GM12872 (cell line): Measurements from ENCODE around the gene DCAF10.
A peak's percentile ranks its signal among the peaks of the same experiment; 100 is the strongest.

Experiments
- TF ChIP-seq, protein P1 (sequence below): IDR thresholded peaks from 3 replicates; pipeline ENCODE4 v1.5.1; 2011; ENCODE audit warnings: low read depth, mild to moderate bottlenecking, low read length, moderate library complexity; ENCODE audit not compliant: insufficient read depth

DCAF10 gene

GRCh38 chr9:37910271-37910670 is 109.7 kb downstream of the DCAF10 start:
- TF ChIP-seq, protein P1, sequence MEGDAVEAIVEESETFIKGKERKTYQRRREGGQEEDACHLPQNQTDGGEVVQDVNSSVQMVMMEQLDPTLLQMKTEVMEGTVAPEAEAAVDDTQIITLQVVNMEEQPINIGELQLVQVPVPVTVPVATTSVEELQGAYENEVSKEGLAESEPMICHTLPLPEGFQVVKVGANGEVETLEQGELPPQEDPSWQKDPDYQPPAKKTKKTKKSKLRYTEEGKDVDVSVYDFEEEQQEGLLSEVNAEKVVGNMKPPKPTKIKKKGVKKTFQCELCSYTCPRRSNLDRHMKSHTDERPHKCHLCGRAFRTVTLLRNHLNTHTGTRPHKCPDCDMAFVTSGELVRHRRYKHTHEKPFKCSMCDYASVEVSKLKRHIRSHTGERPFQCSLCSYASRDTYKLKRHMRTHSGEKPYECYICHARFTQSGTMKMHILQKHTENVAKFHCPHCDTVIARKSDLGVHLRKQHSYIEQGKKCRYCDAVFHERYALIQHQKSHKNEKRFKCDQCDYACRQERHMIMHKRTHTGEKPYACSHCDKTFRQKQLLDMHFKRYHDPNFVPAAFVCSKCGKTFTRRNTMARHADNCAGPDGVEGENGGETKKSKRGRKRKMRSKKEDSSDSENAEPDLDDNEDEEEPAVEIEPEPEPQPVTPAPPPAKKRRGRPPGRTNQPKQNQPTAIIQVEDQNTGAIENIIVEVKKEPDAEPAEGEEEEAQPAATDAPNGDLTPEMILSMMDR: no peak

DNA sequence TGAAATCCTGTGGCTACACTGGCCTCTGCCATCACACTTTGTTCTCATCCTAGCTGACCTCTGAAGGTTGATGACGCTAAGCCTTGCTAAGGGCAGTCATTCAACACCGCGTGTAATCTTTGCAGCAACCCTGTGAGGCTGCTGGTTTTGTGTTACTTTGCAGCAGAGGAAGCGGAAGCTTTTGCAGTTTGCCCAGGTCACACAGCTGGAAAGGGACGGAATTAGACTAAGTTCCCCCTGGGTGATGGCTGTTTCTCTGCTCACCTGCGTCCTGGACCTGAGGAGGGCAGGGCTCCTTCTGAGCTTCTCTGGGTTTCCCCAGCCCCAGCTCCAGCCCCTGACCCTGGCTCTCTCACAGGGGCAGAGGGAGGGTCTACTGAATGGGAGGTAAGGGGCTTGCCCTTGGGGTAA is 110.7 kb downstream of the DCAF10 start:
- TF ChIP-seq, protein P1: no peak

GRCh38 chr9:37913480-37914153 is 113.0 kb downstream of the DCAF10 start:
- TF ChIP-seq, protein P1: peak; percentile 98

- TF ChIP-seq, protein P1: no peak
These were observed 113.6 kb downstream of the DCAF10 start for GRCh38 chr9:37914154-37914551.

GRCh38 chr9:37914701-37915358 is 114.2 kb downstream of the DCAF10 start:
- TF ChIP-seq, protein P1: no peak

DNA sequence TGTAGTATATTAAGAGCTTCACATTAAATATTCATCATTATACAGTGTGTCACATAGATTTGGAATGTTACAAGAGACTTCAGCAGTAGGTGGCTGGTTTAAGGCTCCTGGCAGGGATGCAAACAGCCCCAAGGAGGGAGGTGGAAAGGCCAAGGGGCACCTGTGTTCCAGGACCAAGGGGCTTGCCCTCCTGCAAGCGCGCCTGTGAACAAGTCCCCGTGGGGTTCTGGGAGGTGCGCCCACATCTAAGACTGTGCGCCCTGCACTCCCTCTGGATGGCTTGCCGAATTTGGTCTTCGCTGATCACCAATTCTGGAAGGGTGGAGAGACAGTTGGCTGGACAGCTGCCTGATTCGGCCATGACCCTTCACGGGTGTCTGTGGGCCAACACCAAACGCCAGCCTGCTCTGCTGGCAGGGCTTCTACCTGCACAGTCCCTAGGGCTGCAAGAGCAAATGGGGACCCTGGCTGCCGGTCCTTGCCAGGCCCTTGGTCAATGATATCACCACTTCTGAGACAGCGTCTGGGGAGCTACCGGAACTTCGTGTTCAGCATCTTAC is 115.4 kb downstream of the DCAF10 start:
- TF ChIP-seq, protein P1: no peak

GRCh38 chr9:37916471-37917312 is 116.1 kb downstream of the DCAF10 start:
- TF ChIP-seq, protein P1: no peak
